OCI-LY3 (cell line): ENCODE results near the gene MYL4.

Experiments used
- H2AFZ ChIP-seq: fragments of 200-600, 300-600 bp; shearing (Covaris generic); 2 replicates; pipeline ENCODE4 v1.6.0; 2014; ENCODE audit warnings: antibody characterized with exemption, low read depth, low read length
- H3K27ac ChIP-seq: fragments of 200-600, 300-600 bp; sonication (generic); 2 replicates; pipeline ENCODE4 v1.5.1; 2014; ENCODE audit warnings: mild to moderate bottlenecking, low read length, moderate library complexity, mixed read lengths
- H3K27me3 ChIP-seq: fragments of 200-600, 300-600 bp; sonication (generic); 2 replicates; pipeline ENCODE4 v1.6.1; 2014; ENCODE audit warnings: low read depth, low read length, mixed read lengths
- H3K36me3 ChIP-seq: fragments of 200-600, 300-600 bp; sonication (generic); replicated peaks from 2 replicates; pipeline ENCODE3; 2014; ENCODE audit warnings: low read depth, low read length, mixed read lengths
- H3K4me1 ChIP-seq: fragments of 300-600, 200-600 bp; sonication (generic); 2 replicates; pipeline ENCODE4 v1.6.1; 2014; ENCODE audit warnings: low read length, mixed read lengths
- H3K4me2 ChIP-seq: fragments of 200-600, 300-600 bp; sonication (generic); 2 replicates; pipeline ENCODE4 v1.6.1; 2014; ENCODE audit warnings: low read length, mixed read lengths
- H3K4me3 ChIP-seq: fragments of 300-600, 200-600 bp; sonication (generic); 2 replicates; pipeline ENCODE4 v1.5.1; 2014; ENCODE audit warnings: antibody characterized with exemption, mild to moderate bottlenecking, low read length, moderate library complexity
- H3K79me2 ChIP-seq: fragments of 300-600, 200-600 bp; shearing (Covaris generic); 2 replicates; pipeline ENCODE4 v1.6.1; 2014; ENCODE audit warnings: mild to moderate bottlenecking, low read length, mixed read lengths
- H3K9ac ChIP-seq: fragments of 300-600, 200-600 bp; shearing (Covaris generic); 2 replicates; pipeline ENCODE4 v1.6.0; 2014; ENCODE audit warnings: mild to moderate bottlenecking, low read length, moderate library complexity
- H3K9me3 ChIP-seq: fragments of 200-600, 300-600 bp; shearing (Covaris generic); 2 replicates; pipeline ENCODE4 v1.6.1; 2014; ENCODE audit warnings: low read length, mixed read lengths; ENCODE audit not compliant: insufficient read depth
- H4K20me1 ChIP-seq: fragments of 200-600, 300-600 bp; sonication (generic); 2 replicates; pipeline ENCODE4 v1.6.1; 2016; ENCODE audit warnings: low read length, mixed read lengths; ENCODE audit not compliant: insufficient read depth
- EZH2phosphoT487 ChIP-seq: fragments of 200-600 bp; shearing (Covaris generic); IDR thresholded peaks from 2 replicates; pipeline ENCODE4 v1.6.1; 2018; ENCODE audit warnings: antibody characterized with exemption, mixed run types, low read depth
- TF ChIP-seq, protein P1 (sequence below): fragments of 200-600, 300-600 bp; sonication (generic); IDR thresholded peaks from 2 replicates; pipeline ENCODE4 v1.5.1; 2014; ENCODE audit warnings: antibody characterized with exemption, low read length, low read depth

The MYL4 gene

GRCh38 chr17:47199627-47200324 lies 9.4 kb upstream of the MYL4 start:
- Histone ChIP-seq H3K4me2 (peak overlapping the region; percentile 64), H2AFZ (peak overlapping the region; percentile 78), H3K9me3 (no peaks in the 10 kb centered on the region), H3K27ac (peak overlapping the region; percentile 72), H3K4me1 (peaks cover 29% of the 10 kb centered on the region), H3K27me3 (no peaks in the 10 kb centered on the region), H4K20me1 (no peaks in the 10 kb centered on the region), H3K4me3 (peak overlapping the region; percentile 25), H3K36me3 (no peaks in the 10 kb centered on the region), H3K79me2 (no peaks in the 10 kb centered on the region), H3K9ac (peak overlapping the region; percentile 46)
- no peak for TF ChIP-seq EZH2phosphoT487
- TF ChIP-seq, protein P1, sequence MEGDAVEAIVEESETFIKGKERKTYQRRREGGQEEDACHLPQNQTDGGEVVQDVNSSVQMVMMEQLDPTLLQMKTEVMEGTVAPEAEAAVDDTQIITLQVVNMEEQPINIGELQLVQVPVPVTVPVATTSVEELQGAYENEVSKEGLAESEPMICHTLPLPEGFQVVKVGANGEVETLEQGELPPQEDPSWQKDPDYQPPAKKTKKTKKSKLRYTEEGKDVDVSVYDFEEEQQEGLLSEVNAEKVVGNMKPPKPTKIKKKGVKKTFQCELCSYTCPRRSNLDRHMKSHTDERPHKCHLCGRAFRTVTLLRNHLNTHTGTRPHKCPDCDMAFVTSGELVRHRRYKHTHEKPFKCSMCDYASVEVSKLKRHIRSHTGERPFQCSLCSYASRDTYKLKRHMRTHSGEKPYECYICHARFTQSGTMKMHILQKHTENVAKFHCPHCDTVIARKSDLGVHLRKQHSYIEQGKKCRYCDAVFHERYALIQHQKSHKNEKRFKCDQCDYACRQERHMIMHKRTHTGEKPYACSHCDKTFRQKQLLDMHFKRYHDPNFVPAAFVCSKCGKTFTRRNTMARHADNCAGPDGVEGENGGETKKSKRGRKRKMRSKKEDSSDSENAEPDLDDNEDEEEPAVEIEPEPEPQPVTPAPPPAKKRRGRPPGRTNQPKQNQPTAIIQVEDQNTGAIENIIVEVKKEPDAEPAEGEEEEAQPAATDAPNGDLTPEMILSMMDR = no peak

DNA sequence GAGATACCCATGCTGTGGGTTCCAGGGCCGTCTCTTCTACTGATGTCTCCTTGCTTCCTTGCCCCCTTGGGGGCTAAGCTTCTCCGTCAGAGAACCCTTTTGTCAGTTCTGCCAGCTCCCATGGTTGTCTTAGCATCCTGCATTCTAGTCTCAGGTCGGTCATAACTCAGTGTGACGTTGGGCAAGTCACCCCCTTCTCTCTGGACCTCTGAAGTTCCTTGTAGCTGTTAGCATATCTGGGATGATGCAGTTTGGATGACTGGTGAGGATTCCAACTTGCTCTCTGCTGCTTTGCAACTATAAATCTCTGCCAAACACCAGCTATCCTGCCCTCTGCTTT lies 8.9 kb upstream of the MYL4 start:
- peak overlapping the region; percentile 25 for H3K4me3 ChIP-seq
- H3K27me3 ChIP-seq = no peaks in the 10 kb centered on the region
- no peaks in the 10 kb centered on the region for H4K20me1 ChIP-seq
- peaks cover 34% of the 10 kb centered on the region for H3K4me1 ChIP-seq
- TF ChIP-seq, protein P1 = no peak
- TF ChIP-seq EZH2phosphoT487 = no peak
- peak overlapping the region; percentile 64 for H3K4me2 ChIP-seq
- peak overlapping the region; percentile 46 for H3K9ac ChIP-seq
- no peaks in the 10 kb centered on the region for H3K79me2 ChIP-seq
- peak overlapping the region; percentile 78 for H2AFZ ChIP-seq
- no peaks in the 10 kb centered on the region; the same call in 1 of the 2 replicates for H3K9me3 ChIP-seq
- no peaks in the 10 kb centered on the region for H3K36me3 ChIP-seq
- H3K27ac ChIP-seq = peak overlapping the region; percentile 72

GRCh38 chr17:47201166-47201565 lies 8.0 kb upstream of the MYL4 start:
- TF ChIP-seq, protein P1 = no peak
- TF ChIP-seq EZH2phosphoT487 = no peak
- Histone ChIP-seq H3K4me1 (peaks cover 43% of the 10 kb centered on the region), H2AFZ (no peak overlapping the region), H3K27me3 (no peaks in the 10 kb centered on the region), H3K27ac (no peak overlapping the region), H3K4me2 (no peak overlapping the region), H4K20me1 (no peaks in the 10 kb centered on the region), H3K9me3 (no peaks in the 10 kb centered on the region; the same call in 1 of the 2 replicates), H3K9ac (no peak overlapping the region), H3K4me3 (no peak overlapping the region), H3K36me3 (no peaks in the 10 kb centered on the region), H3K79me2 (no peaks in the 10 kb centered on the region)

- peak overlapping the region; percentile 26 for H3K9ac ChIP-seq
- H3K79me2 ChIP-seq = no peaks in the 10 kb centered on the region
- H3K27me3 ChIP-seq = no peaks in the 10 kb centered on the region
- H3K4me2 ChIP-seq = peak overlapping the region; percentile 96
- peak overlapping the region; percentile 86 for H2AFZ ChIP-seq
- H3K9me3 ChIP-seq = no peaks in the 10 kb centered on the region; the same call in 1 of the 2 replicates
- no peaks in the 10 kb centered on the region for H4K20me1 ChIP-seq
- peak overlapping the region; percentile 70; the same call in 1 of the 2 replicates for H3K4me3 ChIP-seq
- H3K27ac ChIP-seq = peak overlapping the region; percentile 82
- TF ChIP-seq EZH2phosphoT487 = no peak
- TF ChIP-seq, protein P1 = no peak
- H3K36me3 ChIP-seq = no peaks in the 10 kb centered on the region
- H3K4me1 ChIP-seq = peaks cover 63% of the 10 kb centered on the region
Measured at GRCh38 chr17:47203984-47204721, 5.0 kb upstream of the MYL4 start.
